COLO668 (cell line): ENCODE results near the gene NOL3.

Experiments
- DNase-seq: peaks from one replicate; lab custom pipeline; 2025; ENCODE audit not compliant: unreplicated experiment; lab: John Stamatoyannopoulos, UW

Gene NOL3

DNA sequence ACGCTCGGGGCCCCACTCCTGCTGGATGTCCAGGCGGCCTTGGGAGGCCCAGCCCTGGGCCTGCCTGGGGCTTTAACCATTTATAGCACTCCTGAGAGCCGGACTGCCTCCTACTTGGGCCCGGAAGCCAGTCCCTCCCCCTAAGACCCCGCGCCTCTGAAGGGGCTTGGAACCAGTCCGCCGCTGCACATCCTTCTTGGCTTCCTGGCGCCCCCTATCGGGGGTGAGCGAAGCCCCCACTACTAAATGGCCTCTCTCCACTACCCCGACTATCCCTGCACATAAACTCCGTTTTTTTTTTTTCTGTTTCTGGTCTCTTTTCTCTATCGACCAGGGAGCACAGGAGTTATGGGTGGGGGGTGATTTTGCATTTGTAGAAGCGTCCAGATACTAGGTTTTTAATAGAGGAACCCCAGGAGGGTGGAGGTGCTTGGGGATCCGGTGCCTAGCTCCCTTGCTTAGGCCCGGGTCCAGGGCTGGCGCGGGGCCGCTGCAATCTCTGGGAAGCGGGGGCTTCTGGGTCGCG lies 633 bp upstream of the NOL3 start:
- DNase-seq, result peak; percentile 53

DNA sequence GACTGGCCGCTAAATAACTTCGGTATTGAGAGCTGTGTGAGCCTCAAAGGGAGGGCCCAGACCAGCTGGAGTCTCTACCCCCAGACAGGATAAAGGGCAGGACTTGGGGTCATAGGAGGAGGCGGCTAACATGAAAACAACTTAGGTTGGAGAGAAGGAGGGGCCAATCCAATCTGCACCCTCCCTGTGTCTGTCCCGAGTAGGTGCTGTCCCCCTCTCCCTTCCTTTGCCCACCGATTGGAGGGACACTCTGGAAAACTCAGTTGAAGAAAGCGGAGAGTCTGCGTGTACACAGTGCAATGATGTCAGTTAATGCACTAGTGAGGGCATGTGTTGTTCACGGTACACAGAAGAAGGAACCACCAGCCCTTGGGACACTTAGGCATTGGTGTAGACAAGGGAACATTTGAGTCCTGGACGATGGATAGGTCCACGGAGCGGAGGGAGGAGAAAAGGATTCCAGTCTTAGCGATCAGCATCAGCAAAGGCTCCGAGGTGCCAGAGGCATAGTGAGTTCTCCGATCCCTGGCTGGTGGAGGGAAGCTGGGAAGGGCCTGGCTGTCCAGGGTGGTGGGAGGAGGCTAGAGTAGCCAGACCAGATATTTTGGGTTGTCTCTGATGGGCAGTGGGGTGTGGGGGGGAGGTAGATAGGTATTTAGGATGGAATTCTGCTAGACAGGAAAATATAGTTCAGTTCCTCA lies 761 bp downstream of the NOL3 start:
- DNase-seq, result peak; percentile 28

DNA sequence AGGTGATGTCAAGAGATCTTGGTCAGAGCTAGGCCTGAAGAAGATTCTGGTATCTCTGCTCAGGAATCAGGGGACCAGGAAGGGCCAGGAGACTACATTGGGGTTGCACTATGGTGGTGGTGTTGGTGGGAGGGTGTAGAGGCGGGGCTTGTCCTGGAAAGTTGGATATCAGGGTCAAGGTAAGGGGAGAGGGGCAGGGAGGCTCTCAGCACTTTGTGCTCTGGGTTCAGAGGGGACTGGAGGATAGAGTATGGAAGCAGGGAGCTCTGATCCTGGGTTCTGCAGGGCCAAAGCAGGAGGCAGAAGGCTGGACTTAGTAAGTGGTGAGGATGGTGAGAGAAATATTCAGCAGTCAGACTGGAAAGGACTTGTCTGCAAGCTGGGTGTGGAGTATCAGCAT lies 3.0 kb downstream of the NOL3 start:
- no peak for DNase-seq

DNA sequence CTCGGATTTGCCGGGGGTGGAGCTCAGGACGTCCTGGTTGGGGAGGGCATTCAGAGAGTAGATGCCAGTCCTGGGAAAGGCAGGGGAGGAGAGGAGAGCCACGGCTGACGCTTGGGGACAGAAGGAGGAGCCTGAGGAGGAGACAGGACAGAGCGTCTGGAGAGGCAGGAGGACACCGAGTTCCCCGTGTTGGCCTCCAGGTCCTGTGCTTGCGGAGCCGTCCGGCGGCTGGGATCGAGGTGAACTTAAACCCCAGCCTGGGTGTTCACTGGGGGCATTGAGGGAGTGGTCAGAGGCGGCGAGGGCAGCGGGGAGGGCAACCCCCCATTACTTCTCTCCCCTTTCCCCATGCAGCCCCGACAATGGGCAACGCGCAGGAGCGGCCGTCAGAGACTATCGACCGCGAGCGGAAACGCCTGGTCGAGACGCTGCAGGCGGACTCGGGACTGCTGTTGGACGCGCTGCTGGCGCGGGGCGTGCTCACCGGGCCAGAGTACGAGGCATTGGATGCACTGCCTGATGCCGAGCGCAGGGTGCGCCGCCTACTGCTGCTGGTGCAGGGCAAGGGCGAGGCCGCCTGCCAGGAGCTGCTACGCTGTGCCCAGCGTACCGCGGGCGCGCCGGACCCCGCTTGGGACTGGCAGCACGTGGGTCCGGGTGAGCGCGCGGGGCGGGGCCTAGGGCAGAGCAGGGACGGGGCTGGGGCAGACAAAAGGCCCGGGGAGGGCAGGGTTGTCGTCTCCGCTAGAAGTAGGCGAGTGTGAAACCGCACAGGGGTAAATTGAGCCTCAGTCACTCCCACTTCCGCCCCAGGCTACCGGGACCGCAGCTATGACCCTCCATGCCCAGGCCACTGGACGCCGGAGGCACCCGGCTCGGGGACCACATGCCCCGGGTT lies 3.7 kb downstream of the NOL3 start:
- peak; percentile 92 for DNase-seq

DNA sequence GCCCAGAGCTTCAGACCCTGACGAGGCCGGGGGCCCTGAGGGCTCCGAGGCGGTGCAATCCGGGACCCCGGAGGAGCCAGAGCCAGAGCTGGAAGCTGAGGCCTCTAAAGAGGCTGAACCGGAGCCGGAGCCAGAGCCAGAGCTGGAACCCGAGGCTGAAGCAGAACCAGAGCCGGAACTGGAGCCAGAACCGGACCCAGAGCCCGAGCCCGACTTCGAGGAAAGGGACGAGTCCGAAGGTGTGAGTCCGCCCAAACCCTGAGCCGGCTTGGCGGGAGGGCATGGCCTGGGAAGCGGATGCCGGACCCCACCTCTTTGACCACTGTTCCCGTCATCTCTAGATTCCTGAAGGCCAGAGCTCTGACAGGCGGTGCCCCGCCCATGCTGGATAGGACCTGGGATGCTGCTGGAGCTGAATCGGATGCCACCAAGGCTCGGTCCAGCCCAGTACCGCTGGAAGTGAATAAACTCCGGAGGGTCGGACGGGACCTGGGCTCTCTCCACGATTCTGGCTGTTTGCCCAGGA lies 4.4 kb downstream of the NOL3 start:
- DNase-seq, result no peak

DNA sequence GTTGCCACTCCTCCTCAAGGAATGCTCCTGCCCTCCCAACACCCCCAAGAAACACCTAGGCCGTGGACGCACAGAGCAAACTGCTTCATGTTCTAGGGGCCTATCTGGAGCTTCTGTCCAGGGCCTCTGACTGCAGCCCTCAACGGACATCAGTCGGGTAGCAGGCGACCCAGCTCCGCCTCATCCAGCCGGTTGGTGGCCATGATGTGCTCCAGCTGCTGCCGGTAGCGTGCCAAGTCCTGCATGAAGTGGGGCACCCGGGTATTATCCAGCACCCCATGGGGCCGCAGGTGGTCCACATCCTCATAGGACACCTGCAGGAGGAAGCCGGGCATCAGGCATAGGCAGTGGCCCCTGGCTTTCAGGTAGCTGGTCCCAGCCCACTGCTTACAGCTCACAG lies 6.3 kb downstream of the NOL3 start:
- peak; percentile 43 for DNase-seq

DNA sequence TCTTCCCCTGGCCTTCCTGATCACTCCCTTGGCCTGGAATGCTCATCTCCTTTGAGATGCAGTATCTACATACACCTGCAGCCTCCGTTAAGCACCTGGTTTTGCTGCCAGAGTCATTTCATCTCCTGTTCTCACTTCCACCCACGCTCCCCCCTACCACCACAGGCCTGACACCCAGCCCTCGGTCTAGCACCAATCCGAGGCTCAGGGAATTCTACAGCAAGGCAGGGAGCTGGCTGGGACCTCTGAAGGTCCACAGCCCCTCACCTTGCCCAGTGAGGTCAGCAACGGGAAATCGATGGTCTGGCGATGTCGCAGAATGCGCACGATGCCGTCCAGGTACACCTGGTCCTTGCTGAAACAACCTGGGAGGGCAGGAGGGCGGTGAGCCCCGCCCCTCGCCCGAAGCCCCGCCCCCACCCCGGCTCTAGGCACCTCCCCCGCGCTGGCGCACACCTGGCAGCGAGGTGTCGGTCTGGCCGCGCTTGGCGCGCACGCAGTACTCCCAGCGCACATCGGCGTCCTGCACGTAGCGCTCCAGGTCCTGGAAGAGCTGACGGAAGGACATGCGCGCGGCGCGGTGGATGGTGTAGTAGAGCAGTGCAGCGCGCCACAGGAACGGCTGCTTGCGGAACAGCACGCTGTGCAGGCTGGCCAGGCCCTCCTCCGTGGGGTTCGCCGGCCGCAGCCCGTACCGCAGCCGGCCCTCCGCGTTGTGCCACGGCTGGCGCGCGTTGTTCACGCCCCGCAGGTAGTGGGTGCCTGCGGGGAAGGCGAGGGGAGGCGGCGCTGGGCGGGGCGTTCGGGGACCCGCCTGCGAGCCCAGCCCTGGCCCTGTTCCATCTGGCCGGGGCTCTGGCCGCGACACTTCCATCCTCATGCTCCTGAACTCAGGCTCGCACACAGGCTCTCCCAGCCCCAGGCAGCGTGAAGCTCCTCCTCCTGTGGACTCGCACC lies 7.7 kb downstream of the NOL3 start:
- peak; percentile 97 for DNase-seq

DNA sequence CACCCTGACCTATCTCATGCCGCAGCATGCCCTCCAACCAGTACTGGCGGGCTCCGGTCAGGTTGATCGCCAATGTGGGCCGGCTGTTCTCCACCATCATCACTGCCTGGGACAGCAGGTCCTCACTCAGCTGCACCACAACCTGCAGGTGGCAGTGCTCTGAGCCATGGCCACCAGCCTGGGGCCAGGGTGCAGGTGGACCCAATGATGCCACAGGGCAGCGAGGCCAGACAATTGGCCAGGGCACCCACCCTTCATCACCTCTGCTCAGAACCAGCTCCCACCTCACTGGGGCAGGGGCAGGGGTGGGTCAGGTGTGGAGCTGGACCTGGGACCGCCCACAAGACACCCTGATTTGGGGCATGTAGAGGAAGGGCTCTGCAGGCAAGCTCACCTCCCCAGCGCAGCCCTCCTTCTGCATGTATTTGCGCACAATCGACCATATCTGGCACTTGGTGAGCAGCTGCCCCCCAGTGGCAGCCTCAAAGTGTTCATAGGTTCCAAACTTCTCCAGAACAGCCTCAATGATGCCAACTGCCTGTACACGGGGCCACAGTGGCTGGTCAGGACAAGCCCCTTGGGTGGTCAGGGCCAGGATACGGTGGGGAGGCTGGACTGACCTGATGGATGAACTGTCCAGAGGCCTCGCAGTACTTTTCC lies 9.2 kb downstream of the NOL3 start:
- peak; percentile 24 for DNase-seq

DNA sequence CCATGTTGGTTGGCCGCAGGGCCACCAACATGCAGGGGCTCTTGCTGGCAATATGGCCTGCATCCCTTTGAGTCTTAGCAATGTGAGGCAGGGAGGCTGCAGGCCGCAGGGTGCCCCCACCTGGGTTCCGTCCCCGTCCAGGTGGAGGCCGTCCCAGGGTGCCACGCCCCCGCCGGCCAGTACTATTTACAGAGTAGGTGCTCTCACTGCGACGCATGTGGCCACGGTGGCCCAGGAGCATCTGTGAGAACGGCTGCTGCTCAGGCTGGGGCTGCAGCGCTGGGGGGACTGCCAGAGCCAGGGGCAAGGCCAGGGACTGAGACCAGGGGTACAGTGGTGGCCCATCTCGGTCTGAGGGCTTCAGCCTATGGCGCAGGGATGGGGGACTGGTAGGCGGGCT lies 9.8 kb downstream of the NOL3 start:
- DNase-seq, result no peak

DNA sequence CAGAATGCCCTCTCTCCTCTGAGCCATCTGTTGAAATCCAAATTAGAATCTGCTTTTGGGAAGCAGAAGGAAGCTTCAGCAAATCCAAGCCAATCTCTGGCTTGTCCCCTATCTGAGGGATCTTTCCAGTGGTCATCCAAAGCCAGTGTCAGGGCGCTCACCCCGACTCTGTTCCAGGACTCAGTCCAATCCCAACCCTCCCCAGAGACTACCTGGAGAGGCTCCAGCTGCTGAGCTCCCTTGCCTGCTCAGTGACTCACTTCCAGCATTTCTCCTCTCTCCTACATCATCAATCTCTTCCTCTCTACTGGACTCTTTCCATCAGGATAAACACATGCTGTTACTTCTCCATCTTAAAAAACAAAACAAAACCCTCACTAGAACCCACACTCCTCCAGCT lies 11.0 kb downstream of the NOL3 start:
- DNase-seq, result no peak

DNA sequence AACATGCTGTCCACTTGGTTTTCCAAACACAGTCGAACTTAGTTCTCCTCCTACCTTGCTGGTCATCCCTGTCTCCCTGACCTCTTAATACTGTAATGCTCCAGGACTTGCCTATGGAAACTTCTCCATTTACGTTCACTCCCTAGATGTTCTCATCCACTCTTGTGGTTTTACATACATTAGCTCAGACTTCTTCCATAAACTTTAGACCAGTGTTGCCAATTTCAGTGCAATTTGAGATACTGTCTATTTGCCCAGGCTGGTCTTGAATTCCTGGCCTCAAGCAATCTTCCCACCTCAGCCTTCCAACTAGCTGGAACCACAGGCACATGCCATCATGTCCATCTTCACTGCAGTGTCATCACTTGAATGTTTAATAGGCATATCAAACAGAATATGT lies 11.9 kb downstream of the NOL3 start:
- no peak for DNase-seq

DNA sequence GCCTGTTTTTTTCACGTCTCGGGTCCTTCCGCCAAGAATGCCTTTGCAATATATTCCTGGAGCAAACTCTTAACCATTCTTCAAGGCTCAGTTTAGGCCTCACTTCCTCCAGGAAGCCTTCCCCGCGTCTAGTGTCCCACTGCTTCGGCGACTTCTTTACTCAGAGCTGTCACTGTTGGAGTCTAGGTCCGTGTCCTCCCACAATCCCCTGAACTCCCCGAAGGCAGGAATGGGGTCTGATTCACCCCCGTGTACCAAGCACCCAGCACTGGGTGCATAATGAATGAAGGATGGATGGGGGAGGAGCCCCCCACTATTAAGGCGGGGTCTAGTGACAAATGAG lies 12.9 kb downstream of the NOL3 start:
- DNase-seq, result no peak

DNA sequence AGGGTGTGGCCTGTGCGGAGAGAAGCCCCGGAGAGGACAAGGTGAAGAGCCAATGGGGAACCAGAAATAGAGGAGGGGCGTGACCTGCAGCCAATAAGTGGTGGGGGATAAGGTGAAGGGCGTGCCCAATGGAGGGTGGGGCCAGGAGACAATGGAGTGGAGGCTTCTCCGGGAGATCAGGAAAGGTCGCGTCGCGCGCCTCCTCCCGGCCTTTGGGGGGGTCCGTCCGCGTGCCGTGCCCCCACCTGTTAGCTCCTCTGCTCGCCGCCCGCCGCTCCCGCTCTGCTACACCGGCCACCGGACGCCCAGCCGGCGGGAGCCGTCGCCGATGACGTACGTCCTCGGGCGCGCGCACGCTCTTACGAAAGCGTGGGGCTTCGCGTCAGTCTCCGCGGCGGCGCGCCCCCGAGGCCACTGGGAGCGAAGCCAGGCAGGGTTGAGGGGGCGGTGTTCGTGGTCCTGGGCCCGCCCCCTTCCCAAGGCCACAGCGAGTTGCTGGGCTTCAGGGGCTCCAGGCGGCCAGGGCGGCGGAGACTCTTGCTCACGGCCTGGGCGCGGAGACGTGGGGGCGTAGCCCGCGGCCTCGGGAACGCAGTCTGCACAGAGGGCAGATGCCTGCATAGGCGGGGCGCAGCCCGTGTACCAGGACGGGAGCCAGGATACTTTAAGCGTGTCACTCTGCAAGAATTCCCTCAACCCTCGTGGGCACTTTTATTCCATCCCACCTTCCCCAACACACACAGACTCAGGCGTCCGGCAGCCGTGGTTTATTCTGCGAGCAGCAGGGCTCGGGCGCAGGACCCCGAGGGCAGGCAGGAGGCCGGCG lies 13.5 kb downstream of the NOL3 start, which contains the start of gene MATCAP1:
Gene MATCAP1, minus strand, starts transcription at position 337 of the 826 bp plus-strand sequence. CDS start 3,353 bp downstream, outside the sequence.
- DNase-seq, result peak; percentile 98

DNA sequence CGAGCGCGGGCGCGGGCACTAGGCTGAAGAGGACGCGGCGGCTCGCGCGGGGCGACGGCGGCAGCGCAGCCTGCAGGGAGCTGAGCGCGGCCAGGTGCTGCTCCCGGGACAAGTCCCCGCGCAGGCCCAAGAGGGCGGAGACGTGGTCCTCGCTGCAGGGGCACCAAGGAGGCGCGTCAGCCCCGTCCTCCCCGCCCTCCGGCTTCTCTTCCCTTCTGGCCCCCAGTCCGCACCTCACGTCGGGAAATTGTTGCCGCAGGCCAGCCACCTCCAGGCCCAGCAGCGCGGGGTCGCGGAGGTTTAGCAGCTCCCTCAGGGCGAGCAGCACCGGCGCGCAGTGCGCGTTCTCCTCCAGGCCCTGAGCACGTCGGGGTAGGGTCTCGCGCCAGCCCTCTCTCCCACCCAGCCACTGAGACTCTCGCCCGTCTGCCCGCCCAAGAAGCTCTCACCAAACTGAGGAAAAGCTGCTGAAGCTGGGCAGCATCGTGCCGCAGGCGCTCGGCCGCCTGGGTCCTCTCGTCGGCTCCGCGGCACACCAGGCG lies 14.2 kb downstream of the NOL3 start:
- peak; percentile 77 for DNase-seq

DNA sequence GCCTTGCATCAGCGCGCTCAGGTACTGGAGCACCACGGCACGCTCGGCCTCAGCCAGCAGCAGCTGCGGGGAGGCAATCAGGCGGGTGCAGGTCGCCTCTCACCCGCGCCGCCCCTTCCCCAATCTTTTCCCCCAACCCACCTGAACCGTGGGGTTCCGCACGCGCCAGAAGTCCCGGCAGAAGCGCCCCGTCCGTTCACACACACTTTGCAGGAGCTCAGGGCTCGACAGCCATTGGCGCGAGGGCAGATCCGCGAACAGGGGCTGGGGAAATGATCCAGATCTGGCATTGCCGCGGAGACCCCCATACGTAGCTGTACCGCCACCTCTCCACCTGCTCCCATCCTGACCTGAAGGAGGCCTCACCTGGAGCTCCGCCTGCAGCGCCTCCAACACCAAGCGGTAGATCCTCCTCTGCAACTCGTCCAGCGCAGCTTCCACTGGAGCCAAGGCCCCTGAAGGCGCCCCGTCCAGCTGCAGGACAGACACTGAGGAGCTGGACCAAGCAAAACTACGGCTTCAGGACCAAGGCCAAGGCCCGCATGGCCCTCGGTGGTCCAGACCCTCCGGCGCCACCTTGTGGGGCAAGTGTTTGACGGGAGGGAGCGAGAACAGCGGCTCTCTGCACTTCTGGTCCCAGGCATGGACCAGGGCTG lies 14.8 kb downstream of the NOL3 start:
- peak; percentile 91 for DNase-seq

DNA sequence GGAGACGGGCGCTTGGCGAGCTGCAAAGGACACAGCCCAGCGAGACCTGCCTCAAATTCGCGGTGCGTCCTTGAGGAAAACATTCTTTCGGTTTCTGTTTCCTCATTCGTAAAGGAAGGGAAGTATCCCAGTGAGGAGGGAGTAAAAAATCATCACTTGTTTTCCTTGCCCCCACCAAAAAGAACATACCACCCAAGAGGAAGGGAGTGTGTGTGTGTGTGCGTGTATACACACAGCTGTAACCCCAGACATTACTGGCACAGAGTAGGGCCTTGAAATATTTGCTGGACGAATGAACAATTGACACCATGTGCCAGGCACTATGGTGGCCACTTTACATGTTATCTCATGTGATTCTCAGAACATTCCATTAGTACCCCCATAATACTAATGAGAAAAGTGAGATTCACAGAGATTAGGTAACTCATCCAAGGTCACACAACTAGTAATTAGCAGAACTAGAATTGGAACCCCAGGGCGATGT lies 15.4 kb downstream of the NOL3 start:
- DNase-seq, result no peak

DNA sequence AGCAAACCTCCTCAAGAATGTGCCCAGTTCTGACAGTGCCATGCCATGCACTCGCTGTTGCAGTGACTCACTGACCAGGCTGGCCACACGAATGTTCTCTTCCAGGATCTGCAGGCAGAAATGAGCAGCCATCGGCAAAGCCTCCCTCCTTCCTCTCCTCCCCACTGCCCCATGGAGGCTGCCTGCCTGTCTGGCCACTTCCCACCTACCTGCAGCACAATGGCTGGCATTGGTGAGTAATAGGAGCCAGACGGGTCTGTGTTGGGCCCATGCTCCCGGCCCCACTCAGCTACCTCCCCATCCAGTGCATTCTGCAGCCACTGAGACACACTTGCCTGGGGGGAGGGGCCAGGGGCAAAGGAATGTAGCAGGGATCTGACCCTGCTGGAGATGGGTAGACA lies 16.2 kb downstream of the NOL3 start:
- no peak for DNase-seq

DNA sequence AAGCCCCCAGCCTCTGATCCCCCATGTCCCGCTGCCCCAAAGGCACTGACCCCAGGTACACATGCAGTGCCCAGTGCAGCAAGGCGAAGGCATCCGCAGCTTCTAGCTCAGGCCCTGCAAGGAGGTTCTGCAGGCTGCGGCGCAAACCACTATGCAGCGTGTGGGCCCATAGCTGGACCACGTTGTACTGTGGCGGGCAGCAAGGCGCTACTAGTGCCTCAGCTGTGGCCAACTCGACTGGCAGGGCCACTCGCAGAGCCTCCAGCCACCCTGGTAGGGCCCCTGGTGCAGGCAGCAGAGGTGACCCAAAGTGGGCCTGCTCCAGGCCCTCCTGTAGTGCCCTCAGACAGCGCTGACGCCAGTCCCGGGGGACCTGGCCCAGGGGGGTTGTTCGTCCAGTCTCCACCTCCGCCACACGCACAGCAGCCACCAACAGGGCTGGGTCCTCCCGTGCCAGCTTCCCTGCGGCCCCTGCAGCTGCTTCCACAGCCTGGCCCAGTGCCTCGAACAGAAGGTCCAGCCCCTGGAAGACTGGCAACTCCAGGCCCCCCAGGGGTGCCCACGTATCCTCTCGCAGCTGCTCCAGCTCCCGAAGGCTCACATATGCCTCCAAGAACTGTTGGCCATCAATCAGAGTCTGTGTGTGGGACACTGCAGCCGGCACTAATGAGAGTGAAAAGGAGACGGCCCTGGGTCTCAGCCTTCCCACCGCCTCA lies 17.0 kb downstream of the NOL3 start:
- DNase-seq, result no peak
